BLaER1 treated with 17β-estradiol and CSF1 and Interleukin-3, amounts not matched to agents 10 nM and 100 nM (cell line): ENCODE measurements around the gene LACTB.
"Not testable (repeated sequence)": the region's sequence is repeated elsewhere in the genome, so short reads cannot be mapped to it uniquely, and the experiment has no call there.

Experiments used
- H3K27ac ChIP-seq, 11 experiments: shearing (Covaris generic); formaldehyde crosslinking; 2 replicates each; pipeline ENCODE4 v1.8.1; 2022
- H3K27me3 ChIP-seq, 11 experiments: shearing (Covaris generic); formaldehyde crosslinking; 2 replicates each; pipeline ENCODE4 v1.8.1; 2022
- H3K36me3 ChIP-seq, 11 experiments: shearing (Covaris generic); formaldehyde crosslinking; 2 replicates each; pipeline ENCODE4 v1.8.1; 2022
- H3K4me1 ChIP-seq, 10 experiments: shearing (Covaris generic); formaldehyde crosslinking; 2 replicates each; pipeline ENCODE4 v1.8.1; 2022
- H3K4me2 ChIP-seq, 11 experiments: shearing (Covaris generic); formaldehyde crosslinking; 2 replicates each; pipeline ENCODE4 v1.8.1; 2022
- H3K4me3 ChIP-seq, 10 experiments: shearing (Covaris generic); formaldehyde crosslinking; 2 replicates each; pipeline ENCODE4 v1.8.1; 2022
- H3K9ac ChIP-seq, 11 experiments: shearing (Covaris generic); formaldehyde crosslinking; 2 replicates each; pipeline ENCODE4 v1.8.1; 2022
- H3K9me3 ChIP-seq, 11 experiments: shearing (Covaris generic); formaldehyde crosslinking; replicated peaks in 1 of 11; 2 replicates each; pipeline ENCODE4 v1.8.1; 2022
- H4K20me1 ChIP-seq, 11 experiments: shearing (Covaris generic); formaldehyde crosslinking; 2 replicates each; pipeline ENCODE4 v1.8.1; 2022
- Cebpa-rat ChIP-seq, 11 experiments: shearing (Covaris generic); IDR thresholded peaks; 2 replicates each; pipeline ENCODE4 v1.8.1; 2022

Gene LACTB

DNA sequence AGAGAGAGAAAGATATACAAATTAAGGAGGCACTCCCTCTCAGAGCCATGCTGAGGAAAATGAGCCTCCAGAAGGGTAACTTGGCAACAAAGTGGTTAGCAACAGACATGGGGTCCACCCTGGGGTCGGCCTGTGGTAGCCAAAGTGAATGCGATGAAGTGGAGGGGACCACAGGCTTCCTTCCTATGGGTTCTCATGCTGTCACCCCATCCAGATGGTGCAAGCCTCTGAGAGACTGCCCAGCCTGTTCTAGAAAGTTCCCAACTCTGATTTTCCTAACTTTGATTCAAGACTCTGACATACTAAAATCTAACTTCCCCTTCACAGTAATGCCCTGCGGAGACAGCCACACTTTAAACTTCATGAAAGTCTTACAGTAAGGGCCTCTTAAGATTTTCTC, 18.2 kb upstream of the LACTB start:
- H3K27me3 ChIP-seq: no peaks in the 10 kb centered on the region
- no peaks in the 10 kb centered on the region for H3K36me3 ChIP-seq
- H3K27ac ChIP-seq: peak overlapping the region in 2 of 11 experiments; percentile 35 to 44; a peak in 1 of 22 replicates
- H3K9me3 ChIP-seq: peaks cover 20 to 57% (median 35%) of the 10 kb centered on the region in 11 experiments
- H3K4me3 ChIP-seq: no peak overlapping the region
- no peak overlapping the region for H3K9ac ChIP-seq
- no peaks in the 10 kb centered on the region for H4K20me1 ChIP-seq
- 0 out of 22 replicates have a peak overlapping the region, but pooled peaks of 1 of the 11 experiments have one; percentile 0 for H3K4me2 ChIP-seq
- H3K4me1 ChIP-seq: peaks cover 0 to 17% (median 0%) of the 10 kb centered on the region in 10 experiments; a peak in 5 of 20 replicates
- no peak for TF ChIP-seq Cebpa-rat (IDR thresholded peaks at IDR 0.05)

DNA sequence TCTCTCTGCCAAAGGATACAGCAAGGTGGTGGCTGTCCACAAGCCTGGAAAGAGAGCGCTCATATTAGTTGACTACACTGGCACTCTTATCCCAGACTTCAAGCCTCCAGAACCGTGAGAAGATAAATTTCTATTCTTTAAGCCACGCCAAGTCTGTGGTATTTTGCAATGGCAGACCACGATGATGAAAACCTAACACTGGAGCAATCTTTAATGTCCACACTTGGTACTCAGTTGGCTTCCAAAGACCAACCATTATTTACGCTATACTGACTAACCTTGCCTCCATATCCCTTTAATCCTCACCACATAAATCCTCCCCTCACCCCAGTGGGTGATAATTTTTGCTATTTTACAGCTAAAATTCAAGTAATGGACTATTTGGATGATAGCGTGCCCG, 16.9 kb upstream of the LACTB start:
- Histone ChIP-seq H3K36me3 (no peaks in the 10 kb centered on the region), H3K27ac (peak overlapping the region in 3 of 11 experiments; percentile 11 to 44 (median 35); a peak in 5 of 22 replicates), H3K27me3 (no peaks in the 10 kb centered on the region), H3K4me3 (no peak overlapping the region), H3K4me1 (peaks cover 0 to 17% (median 0%) of the 10 kb centered on the region in 10 experiments; a peak in 5 of 20 replicates), H3K9me3 (peaks cover 20 to 46% (median 32%) of the 10 kb centered on the region in 11 experiments), H4K20me1 (no peaks in the 10 kb centered on the region), H3K4me2 (peak overlapping the region in 5 of 11 experiments; percentile 0 to 34 (median 24); a peak in 6 of 22 replicates), H3K9ac (no peak overlapping the region)
- TF ChIP-seq Cebpa-rat (IDR thresholded peaks at IDR 0.05): 0 out of 22 replicates have a peak, but pooled peaks of 1 of the 11 experiments have one; percentile 16

DNA sequence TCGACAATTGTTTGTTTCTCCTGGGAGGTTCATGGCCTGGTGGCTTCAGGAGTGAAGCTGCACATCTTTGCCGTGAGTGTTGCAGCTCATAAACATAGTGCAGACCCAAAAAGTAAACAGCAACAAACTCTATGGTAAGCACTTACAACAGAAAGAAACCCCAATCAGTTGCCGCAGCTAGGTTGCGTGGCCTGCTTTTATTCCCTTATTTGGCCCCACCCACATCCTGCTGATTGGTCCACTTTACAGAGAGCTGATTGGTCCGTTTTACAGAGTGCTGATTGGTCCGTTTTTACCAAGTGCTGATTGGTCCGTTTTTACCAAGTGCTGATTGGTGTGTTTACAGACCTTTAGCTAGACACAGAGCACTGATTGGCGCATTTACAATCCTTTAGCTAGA, 16.3 kb upstream of the LACTB start:
- Histone ChIP-seq H3K27ac (peak overlapping the region in 2 of 11 experiments; percentile 3 to 11; a peak in 2 of 22 replicates), H3K9me3 (peaks cover 20 to 39% (median 28%) of the 10 kb centered on the region in 11 experiments), H3K4me1 (peaks cover 0 to 17% (median 0%) of the 10 kb centered on the region in 10 experiments; a peak in 5 of 20 replicates)
- not testable (repeated sequence) for H3K4me3 ChIP-seq, H4K20me1 ChIP-seq, H3K36me3 ChIP-seq, H3K9ac ChIP-seq, H3K4me2 ChIP-seq, H3K27me3 ChIP-seq

DNA sequence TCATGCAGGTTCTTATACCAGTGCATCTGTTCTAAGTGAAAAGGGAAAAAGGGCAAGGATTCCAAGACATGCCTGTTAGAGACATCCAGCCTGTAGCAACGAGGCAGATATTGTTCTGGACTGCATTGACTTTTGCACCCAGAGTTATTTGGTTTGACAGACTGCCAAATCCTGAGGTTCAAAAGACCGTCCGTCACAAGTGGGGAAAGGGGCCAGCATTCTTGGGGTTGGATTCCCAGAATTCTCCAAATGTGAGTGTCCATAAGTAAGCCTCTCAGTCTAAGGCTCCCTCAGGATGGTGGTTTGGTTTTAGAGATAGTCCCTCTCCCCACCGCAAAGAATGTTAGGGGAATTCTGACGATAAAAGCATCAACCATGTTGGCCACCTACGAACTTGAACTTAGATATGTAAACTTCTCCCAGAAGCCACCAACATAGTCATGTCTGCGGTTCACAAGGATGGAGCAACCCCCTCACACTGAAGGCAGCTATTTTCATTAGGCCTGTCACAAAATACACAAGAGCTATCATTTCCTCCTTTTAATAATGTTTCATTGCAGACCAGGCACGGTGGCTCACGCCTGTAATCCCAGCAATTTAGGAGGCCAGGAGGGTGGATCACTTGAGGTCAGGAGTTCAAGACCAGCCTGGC, 13.6 kb upstream of the LACTB start:
- Histone ChIP-seq H3K4me3 (no peak overlapping the region), H3K27me3 (no peaks in the 10 kb centered on the region), H3K36me3 (no peaks in the 10 kb centered on the region), H3K4me1 (peaks cover 0 to 24% (median 0%) of the 10 kb centered on the region in 10 experiments; a peak in 8 of 20 replicates), H3K4me2 (no peak overlapping the region), H3K9me3 (peaks cover 12 to 28% (median 21%) of the 10 kb centered on the region in 11 experiments), H4K20me1 (no peaks in the 10 kb centered on the region), H3K27ac (no peak overlapping the region), H3K9ac (no peak overlapping the region)
- TF ChIP-seq Cebpa-rat (IDR thresholded peaks at IDR 0.05): no peak

DNA sequence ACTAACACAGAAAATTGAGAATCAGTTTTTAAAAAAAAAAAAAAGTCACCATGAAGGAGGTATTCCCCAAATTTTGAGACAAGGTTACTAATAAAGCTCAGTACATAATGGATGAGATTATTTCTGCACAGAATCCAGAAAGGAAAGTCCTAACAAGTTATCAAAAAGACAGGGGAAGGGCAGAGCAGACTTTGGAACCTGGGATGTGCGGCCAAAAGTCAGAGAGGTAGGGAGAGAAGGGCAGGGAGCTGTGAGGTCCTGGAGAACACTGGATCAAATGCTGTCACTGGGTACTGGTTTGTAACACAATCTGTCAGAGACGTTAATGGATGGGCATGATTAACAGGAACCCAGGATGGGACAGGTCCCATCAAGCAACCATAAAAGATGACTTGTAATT, 12.2 kb upstream of the LACTB start:
- H3K4me2 ChIP-seq: no peak overlapping the region

DNA sequence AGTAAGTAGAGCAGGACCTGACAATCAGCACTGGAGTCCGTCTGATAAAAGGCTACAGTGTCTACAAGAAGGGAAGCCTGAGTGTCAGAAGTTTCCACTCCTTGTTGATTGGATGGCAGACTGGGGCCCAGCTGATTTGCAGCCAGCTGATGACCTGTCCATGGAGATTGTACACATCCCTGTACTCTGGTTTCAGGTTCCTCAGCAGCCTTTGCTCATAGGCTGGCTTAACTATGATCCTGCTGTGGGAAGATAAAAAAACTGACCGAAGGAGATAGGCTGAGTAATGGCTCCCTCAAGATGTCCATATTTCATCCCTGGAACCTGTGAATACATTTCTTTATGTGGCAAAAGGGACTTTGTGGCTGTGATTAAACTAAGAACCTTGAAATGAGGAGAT, 11.7 kb upstream of the LACTB start:
- H3K4me1 ChIP-seq: peaks cover 0 to 14% (median 0%) of the 10 kb centered on the region in 10 experiments; a peak in 6 of 20 replicates

More for the DNA sequence above, 12.2 kb upstream of the LACTB start:
- TF ChIP-seq Cebpa-rat (IDR thresholded peaks at IDR 0.05): no peak
- Histone ChIP-seq H4K20me1 (no peaks in the 10 kb centered on the region), H3K27me3 (no peaks in the 10 kb centered on the region), H3K4me3 (no peak overlapping the region), H3K36me3 (no peaks in the 10 kb centered on the region), H3K9me3 (peaks cover 12 to 27% (median 20%) of the 10 kb centered on the region in 11 experiments), H3K27ac (no peak overlapping the region), H3K4me1 (peaks cover 0 to 18% (median 0%) of the 10 kb centered on the region in 10 experiments; a peak in 7 of 20 replicates), H3K9ac (no peak overlapping the region)

DNA sequence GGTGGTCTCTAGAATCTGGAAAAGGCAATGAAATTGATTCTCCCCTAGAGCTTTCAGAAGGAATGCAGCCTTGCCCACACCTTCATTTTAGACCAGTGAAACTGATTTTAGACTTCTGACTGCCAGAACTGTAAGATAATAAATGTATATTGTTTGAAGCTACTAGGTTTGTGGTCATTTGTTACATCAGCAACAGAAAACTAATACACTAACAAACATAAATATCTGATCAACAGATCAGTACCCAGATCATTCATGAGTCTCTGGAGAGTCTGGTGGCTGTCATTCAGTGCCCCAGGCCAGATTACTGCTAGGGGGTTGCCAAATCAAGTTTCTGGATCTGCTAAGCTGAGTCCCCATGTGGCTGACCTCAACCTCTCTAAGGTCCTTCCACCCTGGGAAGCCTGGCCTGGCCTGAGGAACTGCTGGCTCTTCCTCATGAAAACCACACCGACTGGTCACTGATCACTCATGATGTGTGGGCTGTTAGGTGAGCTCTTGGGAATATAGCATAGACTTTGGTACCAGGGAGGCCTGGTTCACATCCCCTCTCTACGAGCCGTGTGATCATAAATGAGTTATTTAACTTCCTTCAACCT, 11.1 kb upstream of the LACTB start:
- no peak for TF ChIP-seq Cebpa-rat (IDR thresholded peaks at IDR 0.05)

More for the DNA sequence above, 11.7 kb upstream of the LACTB start:
- Histone ChIP-seq H3K36me3 (no peaks in the 10 kb centered on the region), H3K4me3 (no peak overlapping the region), H4K20me1 (no peaks in the 10 kb centered on the region), H3K9ac (no peak overlapping the region), H3K9me3 (peaks cover 12 to 24% (median 19%) of the 10 kb centered on the region in 11 experiments), H3K27me3 (no peaks in the 10 kb centered on the region), H3K4me2 (no peak overlapping the region), H3K27ac (no peak overlapping the region)
- TF ChIP-seq Cebpa-rat (IDR thresholded peaks at IDR 0.05): no peak

DNA sequence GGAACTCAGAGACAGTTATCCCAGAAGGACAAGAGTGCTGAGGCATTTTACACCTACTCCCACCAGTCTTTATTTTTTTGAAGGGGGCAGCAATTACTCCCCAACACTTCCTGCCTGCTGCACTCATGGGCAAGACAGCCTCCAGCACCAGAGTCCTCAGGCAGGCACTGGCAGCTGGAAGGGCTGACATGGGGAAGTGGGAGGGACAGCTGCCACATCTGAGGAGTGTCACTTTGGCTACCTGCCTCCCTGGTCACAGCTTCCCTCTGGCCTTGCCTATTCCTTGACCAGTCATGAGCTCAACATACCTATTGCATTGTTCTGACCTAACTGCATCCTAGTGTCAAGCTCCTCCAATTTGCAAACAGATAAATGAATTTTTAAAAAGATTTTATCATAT, 10.2 kb upstream of the LACTB start:
- peaks cover 0 to 14% (median 0%) of the 10 kb centered on the region in 10 experiments; a peak in 6 of 20 replicates for H3K4me1 ChIP-seq
- no peak overlapping the region for H3K9ac ChIP-seq
- peaks cover 0 to 8% (median 4%) of the 10 kb centered on the region in 11 experiments; a peak in 15 of 22 replicates for H3K9me3 ChIP-seq
- H3K4me2 ChIP-seq: peak overlapping the region in 2 of 11 experiments; percentile 3 to 27; a peak in 1 of 22 replicates
- no peak overlapping the region for H3K27ac ChIP-seq
- H3K36me3 ChIP-seq: no peaks in the 10 kb centered on the region
- H3K4me3 ChIP-seq: no peak overlapping the region
- TF ChIP-seq Cebpa-rat (IDR thresholded peaks at IDR 0.05): no peak
- no peaks in the 10 kb centered on the region for H4K20me1 ChIP-seq
- no peaks in the 10 kb centered on the region for H3K27me3 ChIP-seq

More for the DNA sequence above, 11.1 kb upstream of the LACTB start:
- Histone ChIP-seq H3K9ac (no peak overlapping the region), H3K9me3 (peaks cover 8 to 18% (median 14%) of the 10 kb centered on the region in 11 experiments), H3K4me3 (no peak overlapping the region), H3K27me3 (no peaks in the 10 kb centered on the region), H3K27ac (no peak overlapping the region), H3K4me1 (peaks cover 0 to 14% (median 0%) of the 10 kb centered on the region in 10 experiments; a peak in 6 of 20 replicates), H4K20me1 (no peaks in the 10 kb centered on the region), H3K36me3 (no peaks in the 10 kb centered on the region), H3K4me2 (peak overlapping the region in 1 of 11 experiments; percentile 24; a peak in 1 of 22 replicates)

DNA sequence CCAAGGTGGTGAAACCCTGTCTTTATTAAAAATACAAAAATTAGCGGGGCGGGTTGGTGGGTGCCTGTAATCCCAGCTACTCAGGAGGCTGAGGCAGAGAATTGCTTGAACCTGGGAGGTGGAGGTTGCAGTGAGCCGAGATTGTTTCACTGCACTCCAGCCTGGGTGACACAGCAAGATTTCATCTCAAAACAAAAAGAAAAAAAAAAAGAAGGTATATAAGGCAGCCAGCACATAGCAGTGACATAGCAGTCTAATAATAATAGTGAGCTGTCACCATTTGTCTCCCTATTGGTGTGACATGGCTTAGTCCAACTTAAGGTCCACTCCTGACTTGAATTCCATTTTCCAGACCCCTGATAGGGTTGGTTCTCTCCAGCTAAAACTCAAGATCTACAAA, 8.8 kb upstream of the LACTB start:
- TF ChIP-seq Cebpa-rat (IDR thresholded peaks at IDR 0.05): no peak
- Histone ChIP-seq H3K4me1 (peaks cover 0 to 16% (median 0%) of the 10 kb centered on the region in 10 experiments; a peak in 6 of 20 replicates), H4K20me1 (no peaks in the 10 kb centered on the region), H3K27me3 (no peaks in the 10 kb centered on the region), H3K9me3 (peaks cover 0 to under 1% (median 0%) of the 10 kb centered on the region in 11 experiments; a peak in 1 of 22 replicates), H3K9ac (no peak overlapping the region), H3K36me3 (no peaks in the 10 kb centered on the region), H3K27ac (no peak overlapping the region), H3K4me2 (no peak overlapping the region), H3K4me3 (no peak overlapping the region)
